NCI-H510A (cell line): ENCODE data around the gene SYNDIG1.

ENCODE experiments used
- DNase-seq: peaks from one replicate; lab custom pipeline; 2025; lab: John Stamatoyannopoulos, UW

The SYNDIG1 gene

GRCh38 chr20:24585796-24586522, 116.5 kb downstream of the SYNDIG1 start:
- DNase-seq, result no peak

- no peak for DNase-seq
These were observed 117.1 kb downstream of the SYNDIG1 start for GRCh38 chr20:24586523-24586840.

GRCh38 chr20:24587384-24588046, 118.1 kb downstream of the SYNDIG1 start:
- no peak for DNase-seq

GRCh38 chr20:24588047-24588635, 118.7 kb downstream of the SYNDIG1 start:
- no peak for DNase-seq

GRCh38 chr20:24588725-24589340, 119.4 kb downstream of the SYNDIG1 start:
- DNase-seq, result no peak

GRCh38 chr20:24589381-24589780, 120.0 kb downstream of the SYNDIG1 start:
- no peak for DNase-seq

- DNase-seq, result no peak
These were observed 120.4 kb downstream of the SYNDIG1 start for GRCh38 chr20:24589815-24590177.

- no peak for DNase-seq
These were observed 121.0 kb downstream of the SYNDIG1 start for GRCh38 chr20:24590178-24590982.

- DNase-seq, result no peak
These were observed 127.6 kb downstream of the SYNDIG1 start for GRCh38 chr20:24597051-24597450.

- DNase-seq, result no peak
These were observed 128.9 kb downstream of the SYNDIG1 start for GRCh38 chr20:24598346-24598745.

- DNase-seq, result no peak
These were observed 129.6 kb downstream of the SYNDIG1 start for GRCh38 chr20:24598996-24599395.

- no peak for DNase-seq
These were observed 130.6 kb downstream of the SYNDIG1 start for GRCh38 chr20:24600012-24600411.

- no peak for DNase-seq
These were observed 134.0 kb downstream of the SYNDIG1 start for GRCh38 chr20:24603454-24603853.

GRCh38 chr20:24604966-24605665, 135.7 kb downstream of the SYNDIG1 start:
- no peak for DNase-seq

GRCh38 chr20:24605937-24606455, 136.6 kb downstream of the SYNDIG1 start:
- no peak for DNase-seq

- no peak for DNase-seq
These were observed 138.0 kb downstream of the SYNDIG1 start for GRCh38 chr20:24607402-24607801.

GRCh38 chr20:24608926-24609667, 139.7 kb downstream of the SYNDIG1 start:
- DNase-seq, result no peak

GRCh38 chr20:24609757-24610156, 140.3 kb downstream of the SYNDIG1 start:
- no peak for DNase-seq

GRCh38 chr20:24610341-24611115, 141.1 kb downstream of the SYNDIG1 start:
- DNase-seq, result no peak
